Neural progenitor cell (in vitro differentiated cells): ENCODE results near the gene CRACDL.

Experiments used
- EZH2 ChIP-seq: fragments of 200-600 bp; sonication (generic); IDR thresholded peaks from 2 replicates; pipeline ENCODE4 v1.6.1; 2017; ENCODE audit warnings: antibody characterized with exemption, mild to moderate bottlenecking, moderate library complexity
- EZH2phosphoT487 ChIP-seq: fragments of 200-600 bp; sonication (generic); IDR thresholded peaks from 2 replicates; pipeline ENCODE4 v1.6.1; 2017; ENCODE audit warnings: antibody characterized with exemption
- TF ChIP-seq, protein P1 (sequence below): fragments of 200-600 bp; sonication (generic); IDR thresholded peaks from 2 replicates; pipeline ENCODE4 v1.5.1; 2017; ENCODE audit warnings: antibody characterized with exemption, mild to moderate bottlenecking

DNA sequence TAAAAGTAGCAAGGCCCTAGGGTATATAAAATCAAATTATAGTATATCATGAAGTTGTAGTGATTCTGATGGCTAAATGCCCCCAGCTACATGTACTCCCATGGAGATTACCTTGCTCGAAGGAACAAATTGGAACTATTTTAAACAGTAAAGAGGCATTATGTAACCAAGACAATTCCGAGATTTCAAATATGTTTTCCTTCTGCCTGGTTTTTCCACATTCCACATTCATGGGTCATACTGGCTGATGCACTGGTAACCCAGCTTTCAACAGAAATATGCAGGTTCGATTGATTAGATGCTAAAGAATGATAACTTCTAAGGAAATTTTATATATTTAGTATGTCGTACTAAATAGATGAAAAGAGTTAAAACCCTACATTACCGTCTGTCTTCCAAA, 142.8 kb downstream of the CRACDL start:
- TF ChIP-seq, protein P1, sequence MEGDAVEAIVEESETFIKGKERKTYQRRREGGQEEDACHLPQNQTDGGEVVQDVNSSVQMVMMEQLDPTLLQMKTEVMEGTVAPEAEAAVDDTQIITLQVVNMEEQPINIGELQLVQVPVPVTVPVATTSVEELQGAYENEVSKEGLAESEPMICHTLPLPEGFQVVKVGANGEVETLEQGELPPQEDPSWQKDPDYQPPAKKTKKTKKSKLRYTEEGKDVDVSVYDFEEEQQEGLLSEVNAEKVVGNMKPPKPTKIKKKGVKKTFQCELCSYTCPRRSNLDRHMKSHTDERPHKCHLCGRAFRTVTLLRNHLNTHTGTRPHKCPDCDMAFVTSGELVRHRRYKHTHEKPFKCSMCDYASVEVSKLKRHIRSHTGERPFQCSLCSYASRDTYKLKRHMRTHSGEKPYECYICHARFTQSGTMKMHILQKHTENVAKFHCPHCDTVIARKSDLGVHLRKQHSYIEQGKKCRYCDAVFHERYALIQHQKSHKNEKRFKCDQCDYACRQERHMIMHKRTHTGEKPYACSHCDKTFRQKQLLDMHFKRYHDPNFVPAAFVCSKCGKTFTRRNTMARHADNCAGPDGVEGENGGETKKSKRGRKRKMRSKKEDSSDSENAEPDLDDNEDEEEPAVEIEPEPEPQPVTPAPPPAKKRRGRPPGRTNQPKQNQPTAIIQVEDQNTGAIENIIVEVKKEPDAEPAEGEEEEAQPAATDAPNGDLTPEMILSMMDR = no peak
- no peak for TF ChIP-seq EZH2
- TF ChIP-seq EZH2phosphoT487 = no peak
